D721Med (cell line): ENCODE results near the gene ANKRD16.
"Not testable (repeated sequence)": the region's sequence is repeated elsewhere in the genome, so short reads cannot be mapped to it uniquely, and the experiment has no call there.

Experiments used
- DNase-seq: peaks from one replicate; pipeline ENCODE4 v3.0.0; 2011; ENCODE audit warnings: low spot score; ENCODE audit not compliant: insufficient read length
- FAIRE-seq: peaks from 2 replicates; lab custom pipeline; 2011; peaks lifted over from hg19 to GRCh38; lab: Jason Lieb, UNC
- TF ChIP-seq, protein P1 (sequence below): IDR thresholded peaks from 2 replicates; pipeline ENCODE4 v1.5.1; 2012; ENCODE audit warnings: mild to moderate bottlenecking, control low read depth; ENCODE audit not compliant: insufficient read depth; ENCODE audit errors: missing control alignments

The ANKRD16 gene

GRCh38 chr10:5917305-5917704 is 27.6 kb upstream of the ANKRD16 start:
- TF ChIP-seq, protein P1, sequence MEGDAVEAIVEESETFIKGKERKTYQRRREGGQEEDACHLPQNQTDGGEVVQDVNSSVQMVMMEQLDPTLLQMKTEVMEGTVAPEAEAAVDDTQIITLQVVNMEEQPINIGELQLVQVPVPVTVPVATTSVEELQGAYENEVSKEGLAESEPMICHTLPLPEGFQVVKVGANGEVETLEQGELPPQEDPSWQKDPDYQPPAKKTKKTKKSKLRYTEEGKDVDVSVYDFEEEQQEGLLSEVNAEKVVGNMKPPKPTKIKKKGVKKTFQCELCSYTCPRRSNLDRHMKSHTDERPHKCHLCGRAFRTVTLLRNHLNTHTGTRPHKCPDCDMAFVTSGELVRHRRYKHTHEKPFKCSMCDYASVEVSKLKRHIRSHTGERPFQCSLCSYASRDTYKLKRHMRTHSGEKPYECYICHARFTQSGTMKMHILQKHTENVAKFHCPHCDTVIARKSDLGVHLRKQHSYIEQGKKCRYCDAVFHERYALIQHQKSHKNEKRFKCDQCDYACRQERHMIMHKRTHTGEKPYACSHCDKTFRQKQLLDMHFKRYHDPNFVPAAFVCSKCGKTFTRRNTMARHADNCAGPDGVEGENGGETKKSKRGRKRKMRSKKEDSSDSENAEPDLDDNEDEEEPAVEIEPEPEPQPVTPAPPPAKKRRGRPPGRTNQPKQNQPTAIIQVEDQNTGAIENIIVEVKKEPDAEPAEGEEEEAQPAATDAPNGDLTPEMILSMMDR: no peak
- FAIRE-seq (no peak), DNase-seq (no peak)

GRCh38 chr10:5915451-5915850 is 25.8 kb upstream of the ANKRD16 start:
- TF ChIP-seq, protein P1: no peak
- no peak for DNase-seq
- FAIRE-seq: no peak

DNA sequence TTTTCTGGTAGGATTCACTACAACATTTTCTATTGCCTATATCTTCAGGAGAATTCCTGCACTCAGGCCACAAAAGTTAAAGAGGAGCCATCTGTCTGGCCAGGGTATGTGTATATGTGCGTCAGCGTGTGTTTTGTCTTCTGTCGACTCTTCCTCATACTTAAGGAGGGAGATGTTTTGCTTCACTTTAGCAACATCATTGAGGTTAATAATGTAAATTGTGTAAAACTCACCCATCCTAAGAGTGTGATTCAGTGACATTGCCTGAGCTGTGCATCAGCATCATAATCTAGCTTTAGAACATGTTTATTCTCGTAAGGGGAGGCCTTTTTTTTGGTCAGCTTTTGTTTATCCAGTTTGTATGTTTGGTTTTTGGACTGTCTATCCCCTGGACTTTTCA is 24.0 kb upstream of the ANKRD16 start:
- DNase-seq (no peak), FAIRE-seq (no peak)
- TF ChIP-seq, protein P1: no peak

- DNase-seq: no peak
- TF ChIP-seq, protein P1: no peak
- no peak for FAIRE-seq
These were observed 22.0 kb upstream of the ANKRD16 start for GRCh38 chr10:5911670-5912069.

DNA sequence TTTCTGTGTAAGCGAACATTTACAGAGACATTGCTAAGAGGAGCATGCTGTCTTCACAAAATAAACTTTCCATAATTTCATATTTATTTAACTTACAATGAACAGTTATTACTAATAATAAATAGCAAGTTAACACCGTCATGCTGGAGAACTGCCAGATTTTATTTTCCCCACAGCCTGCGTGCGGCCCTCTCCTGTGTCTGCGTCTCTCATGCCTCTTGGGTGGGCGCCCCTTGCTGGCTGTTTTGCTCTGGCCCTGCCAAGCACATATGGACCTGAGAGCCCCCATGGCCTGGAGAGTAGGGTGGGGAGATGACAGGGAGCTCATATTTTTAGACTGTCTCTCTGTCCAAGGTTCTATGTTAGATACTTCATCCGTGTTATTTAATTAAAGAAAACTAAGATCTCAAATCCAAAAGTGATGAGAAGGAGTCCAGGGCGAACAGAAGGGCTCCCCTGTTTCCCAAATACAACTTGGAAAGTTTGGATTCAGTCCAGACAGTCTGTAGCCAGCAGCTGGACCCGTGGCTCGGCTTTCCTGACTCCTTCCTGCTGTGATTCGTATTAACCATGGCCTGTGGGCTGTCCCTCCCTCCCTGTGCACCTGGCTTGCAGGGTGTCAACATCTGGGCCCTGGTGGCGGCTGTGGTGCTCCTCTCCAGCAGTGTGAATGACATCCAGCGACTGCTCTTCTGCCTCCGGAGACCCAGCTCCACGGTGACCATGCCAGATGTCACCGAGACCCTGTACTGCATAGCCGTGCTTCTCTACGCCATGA is 20.8 kb upstream of the ANKRD16 start:
- no peak for DNase-seq
- TF ChIP-seq, protein P1: no peak
- FAIRE-seq: no peak

DNA sequence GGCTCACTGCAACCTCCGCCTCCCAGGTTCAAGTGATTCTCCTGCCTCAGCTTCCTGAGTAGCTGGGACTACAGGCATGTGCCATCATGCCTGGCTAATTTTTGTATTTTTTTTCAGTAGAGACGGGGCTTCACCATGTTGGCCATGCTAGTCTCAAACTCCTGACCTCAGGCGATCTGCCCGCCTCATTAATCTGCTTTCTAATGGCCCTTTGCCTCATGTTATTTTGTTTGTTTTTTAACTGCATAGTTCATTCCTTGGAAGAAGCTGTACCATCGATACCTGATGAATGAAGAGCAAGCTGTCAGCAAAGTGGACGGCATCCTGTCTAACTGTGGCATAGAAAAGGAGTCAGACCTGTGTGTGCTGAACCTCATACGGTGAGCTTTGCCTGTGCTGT is 19.0 kb upstream of the ANKRD16 start:
- FAIRE-seq, DNase-seq: not testable (repeated sequence)

DNA sequence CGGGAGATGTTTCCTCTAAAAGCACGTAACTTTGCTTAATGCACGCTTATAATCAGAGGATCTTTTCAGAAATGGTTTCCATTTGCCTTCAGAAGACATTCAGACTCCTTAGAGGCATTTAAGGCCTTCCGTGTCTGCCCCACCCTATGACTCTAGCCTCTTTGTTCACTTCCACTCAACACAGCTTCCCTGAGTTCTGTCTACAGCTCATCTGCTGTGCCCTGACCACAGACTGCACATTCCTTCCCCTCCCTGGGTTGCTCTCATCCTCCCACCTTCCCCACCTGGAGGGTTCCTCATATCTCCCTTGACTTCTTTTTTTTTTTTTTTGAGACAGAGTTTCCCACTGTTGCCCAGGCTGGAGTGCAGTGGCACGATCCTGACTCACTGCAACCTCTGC is 17.0 kb upstream of the ANKRD16 start:
- no peak for FAIRE-seq
- TF ChIP-seq, protein P1: no peak

More for the DNA sequence above, 17.0 kb upstream of the ANKRD16 start:
- no peak for DNase-seq
